Articular chondrocyte of knee joint (primary cell): ENCODE data around the gene BIVM. TPM values are rescaled to one million over a fixed set of nuclear protein-coding genes. Genes with fewer than 3 reads are reported as not detected.

Source experiments
- total RNA-seq: library from RNA; depleted of rRNA; stranded (reverse); fragments of >200 nt; gene quantifications from 2 replicates; pipeline ENCODE4 v1.2.3, GENCODE V29; 2012

The BIVM gene, protein sequence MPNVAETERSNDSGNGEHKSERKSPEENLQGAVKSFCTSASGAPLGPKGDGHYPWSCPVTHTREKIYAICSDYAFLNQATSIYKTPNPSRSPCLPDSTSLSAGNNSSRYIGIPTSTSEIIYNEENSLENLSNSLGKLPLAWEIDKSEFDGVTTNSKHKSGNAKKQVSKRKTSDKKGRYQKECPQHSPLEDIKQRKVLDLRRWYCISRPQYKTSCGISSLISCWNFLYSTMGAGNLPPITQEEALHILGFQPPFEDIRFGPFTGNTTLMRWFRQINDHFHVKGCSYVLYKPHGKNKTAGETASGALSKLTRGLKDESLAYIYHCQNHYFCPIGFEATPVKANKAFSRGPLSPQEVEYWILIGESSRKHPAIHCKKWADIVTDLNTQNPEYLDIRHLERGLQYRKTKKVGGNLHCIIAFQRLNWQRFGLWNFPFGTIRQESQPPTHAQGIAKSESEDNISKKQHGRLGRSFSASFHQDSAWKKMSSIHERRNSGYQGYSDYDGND
- total RNA-seq: 35.3 and 45.2 TPM in 2 replicates

GRCh38 chr13:102798581-102799425 lies at the start of gene BIVM, which contains the start of gene POGLUT2:
Gene BIVM (plus strand): TSS chr13:102799119. CDS start chr13:102807268, 8,149 bp downstream.
Gene POGLUT2 (minus strand): TSS chr13:102798976. CDS start chr13:102798670, 306 bp downstream.

GRCh38 chr13:102773441-102774213 lies 25.3 kb upstream of the BIVM start, which contains the start of gene TEX30:
Gene TEX30 (minus strand): TSS chr13:102773786. CDS start chr13:102770026, 3,760 bp downstream.

DNA sequence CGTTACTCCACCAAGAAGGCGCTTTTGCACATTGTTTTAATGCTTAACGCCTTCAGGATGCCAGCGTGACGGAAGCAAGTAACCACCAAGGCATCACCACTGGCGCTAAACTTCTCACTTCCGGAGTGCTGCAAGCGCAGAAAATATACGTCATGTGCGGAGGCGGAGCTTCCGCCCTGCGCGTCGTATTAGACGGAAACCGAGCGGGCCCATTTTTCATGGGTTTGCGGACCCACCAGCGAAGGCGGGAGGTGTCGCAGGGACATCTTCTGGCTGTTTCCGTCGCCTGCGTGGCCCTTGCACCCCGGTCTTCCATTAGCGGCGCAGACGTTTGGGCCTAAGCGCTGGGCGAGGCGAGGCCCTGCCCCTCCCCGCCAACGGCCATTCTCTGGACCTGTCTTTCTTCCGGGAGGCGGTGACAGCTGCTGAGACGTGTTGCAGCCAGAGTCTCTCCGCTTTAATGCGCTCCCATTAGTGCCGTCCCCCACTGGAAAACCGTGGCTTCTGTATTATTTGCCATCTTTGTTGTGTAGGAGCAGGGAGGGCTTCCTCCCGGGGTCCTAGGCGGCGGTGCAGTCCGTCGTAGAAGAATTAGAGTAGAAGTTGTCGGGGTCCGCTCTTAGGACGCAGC lies 46.8 kb downstream of the BIVM start, which contains the start of gene ERCC5:
ERCC5 (plus strand) TSS at position 403 of the 631 bp plus-strand sequence. CDS start 235 bp downstream, outside the sequence.

Other genes starting within 250 kb of the BIVM start
- 65.2 and 86.4 TPM in 2 replicates for gene TPP2, start 202.1 kb upstream of the BIVM start, total RNA-seq
- 0.11 TPM in 1 of 2 replicates, not detected in the other for gene METTL21C, start 104.1 kb upstream of the BIVM start, total RNA-seq
- 10.2 and 15.6 TPM in 2 replicates for gene TEX30, start 25.3 kb upstream of the BIVM start, total RNA-seq
- 18.2 and 18.8 TPM in 2 replicates for gene POGLUT2, start 143 bp upstream of the BIVM start, total RNA-seq
- gene ERCC5, start 46.9 kb downstream of the BIVM start, total RNA-seq: 85.6 and 91.8 TPM in 2 replicates